ENCODE measurements around the gene GNG8.

GNG8 gene

DNA sequence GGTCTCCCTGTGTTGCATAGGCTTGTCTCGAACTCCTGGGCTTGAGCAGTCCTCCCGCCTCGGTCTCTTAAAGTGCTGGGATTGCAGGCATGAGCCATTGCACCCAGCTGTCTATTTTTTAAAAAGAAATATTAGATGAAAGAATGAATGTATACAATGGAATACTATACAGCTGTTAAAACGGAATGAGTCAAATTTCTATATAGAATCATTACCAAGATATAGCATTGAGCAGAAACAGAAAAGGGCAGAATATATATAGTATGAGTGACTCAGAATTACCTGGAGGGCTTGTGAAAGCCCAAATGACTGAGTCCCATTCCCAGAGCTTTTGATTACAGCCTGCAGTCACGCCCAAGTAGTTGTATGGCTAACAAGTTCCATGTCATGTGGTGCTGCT is 20.5 kb upstream of the GNG8 start:
- no peak overlapping the region for H3K9ac ChIP-seq
- no peak overlapping the region for H3K27ac ChIP-seq
- H2AFZ ChIP-seq (ENCODE audit: low read depth) = no peak overlapping the region
- H3K4me1 ChIP-seq (ENCODE audit: low read depth, poor library complexity, severe bottlenecking) = peaks cover 21% of the 10 kb centered on the region
- no peak overlapping the region for H3K4me2 ChIP-seq
- peaks cover 85% of the 10 kb centered on the region for H3K27me3 ChIP-seq (ENCODE audit: insufficient read depth, low read depth)
- H3K36me3 ChIP-seq (ENCODE audit: insufficient read depth) = no peaks in the 10 kb centered on the region
- no peaks in the 10 kb centered on the region for H3K79me2 ChIP-seq (ENCODE audit: insufficient read depth, low read depth)
- H3K4me3 ChIP-seq (IDR thresholded peaks at IDR 0.05; ENCODE audit: insufficient read depth, low read depth, low read length) = no peak overlapping the region
- TF ChIP-seq, protein P1, sequence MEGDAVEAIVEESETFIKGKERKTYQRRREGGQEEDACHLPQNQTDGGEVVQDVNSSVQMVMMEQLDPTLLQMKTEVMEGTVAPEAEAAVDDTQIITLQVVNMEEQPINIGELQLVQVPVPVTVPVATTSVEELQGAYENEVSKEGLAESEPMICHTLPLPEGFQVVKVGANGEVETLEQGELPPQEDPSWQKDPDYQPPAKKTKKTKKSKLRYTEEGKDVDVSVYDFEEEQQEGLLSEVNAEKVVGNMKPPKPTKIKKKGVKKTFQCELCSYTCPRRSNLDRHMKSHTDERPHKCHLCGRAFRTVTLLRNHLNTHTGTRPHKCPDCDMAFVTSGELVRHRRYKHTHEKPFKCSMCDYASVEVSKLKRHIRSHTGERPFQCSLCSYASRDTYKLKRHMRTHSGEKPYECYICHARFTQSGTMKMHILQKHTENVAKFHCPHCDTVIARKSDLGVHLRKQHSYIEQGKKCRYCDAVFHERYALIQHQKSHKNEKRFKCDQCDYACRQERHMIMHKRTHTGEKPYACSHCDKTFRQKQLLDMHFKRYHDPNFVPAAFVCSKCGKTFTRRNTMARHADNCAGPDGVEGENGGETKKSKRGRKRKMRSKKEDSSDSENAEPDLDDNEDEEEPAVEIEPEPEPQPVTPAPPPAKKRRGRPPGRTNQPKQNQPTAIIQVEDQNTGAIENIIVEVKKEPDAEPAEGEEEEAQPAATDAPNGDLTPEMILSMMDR (conservative IDR thresholded peaks at IDR 0.05; ENCODE audit: low read depth, low read length) = no peak
- no peaks in the 10 kb centered on the region for H4K20me1 ChIP-seq (ENCODE audit: insufficient read depth)

DNA sequence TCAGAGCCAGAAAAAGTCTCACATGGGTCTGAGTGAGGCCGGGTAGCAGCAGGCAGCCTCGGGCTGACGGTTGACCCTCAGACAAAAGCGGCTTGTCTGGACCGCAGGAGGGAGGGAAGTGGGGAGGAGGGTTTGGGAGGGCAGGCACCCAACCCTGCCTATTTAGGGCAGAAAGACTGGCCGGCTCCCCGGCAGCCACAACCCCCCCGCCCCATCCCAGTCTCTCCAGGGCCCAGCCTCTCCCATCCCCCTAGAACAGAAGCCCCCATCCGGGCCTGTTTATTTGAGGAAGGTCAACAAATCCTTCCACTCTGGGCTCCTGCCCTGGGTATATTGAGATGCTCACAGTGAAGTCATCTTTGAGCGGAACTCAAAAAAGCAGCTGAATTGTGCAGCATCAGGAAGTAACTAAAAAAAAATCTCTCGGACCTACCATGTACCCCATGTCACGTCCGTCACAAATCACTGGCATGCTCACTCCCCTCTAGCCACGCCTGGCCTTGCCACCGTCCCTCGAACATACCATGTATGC is 18.7 kb upstream of the GNG8 start:
- no peak overlapping the region for H3K4me3 ChIP-seq (IDR thresholded peaks at IDR 0.05; ENCODE audit: insufficient read depth, low read depth, low read length)
- H3K79me2 ChIP-seq (ENCODE audit: insufficient read depth, low read depth) = no peaks in the 10 kb centered on the region
- H3K27me3 ChIP-seq (ENCODE audit: insufficient read depth, low read depth) = peaks cover 78% of the 10 kb centered on the region
- peaks cover 11% of the 10 kb centered on the region for H3K4me1 ChIP-seq (ENCODE audit: low read depth, poor library complexity, severe bottlenecking)
- H4K20me1 ChIP-seq (ENCODE audit: insufficient read depth) = no peaks in the 10 kb centered on the region
- no peak overlapping the region for H3K27ac ChIP-seq
- H2AFZ ChIP-seq (ENCODE audit: low read depth) = no peak overlapping the region
- no peaks in the 10 kb centered on the region for H3K36me3 ChIP-seq (ENCODE audit: insufficient read depth)
- TF ChIP-seq, protein P1 (conservative IDR thresholded peaks at IDR 0.05; ENCODE audit: low read depth, low read length) = no peak
- H3K9ac ChIP-seq = no peak overlapping the region
- H3K4me2 ChIP-seq = no peak overlapping the region

DNA sequence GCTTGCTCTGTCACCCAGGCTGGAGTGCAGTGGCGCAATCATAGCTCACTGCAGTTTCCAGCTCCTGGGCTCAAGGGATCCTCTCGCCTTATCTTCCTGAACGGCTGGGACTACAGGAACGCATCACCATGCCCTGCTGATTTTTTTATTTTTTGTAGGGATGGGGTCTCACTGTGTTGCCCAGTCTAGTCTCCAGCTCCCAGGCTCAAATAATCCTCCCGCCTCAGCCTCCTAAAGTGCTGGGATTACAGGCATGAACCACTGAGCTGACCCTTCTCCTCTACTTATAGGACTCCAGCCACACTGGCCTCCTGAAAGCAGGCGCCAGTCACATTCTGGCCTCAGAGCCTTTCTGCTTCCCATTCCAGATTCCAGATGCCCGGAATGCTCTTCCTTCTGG is 14.4 kb upstream of the GNG8 start:
- no peaks in the 10 kb centered on the region for H3K79me2 ChIP-seq (ENCODE audit: insufficient read depth, low read depth)
- H3K4me2 ChIP-seq = no peak overlapping the region
- no peaks in the 10 kb centered on the region for H3K36me3 ChIP-seq (ENCODE audit: insufficient read depth)
- no peaks in the 10 kb centered on the region for H3K4me1 ChIP-seq (ENCODE audit: low read depth, poor library complexity, severe bottlenecking)
- H2AFZ ChIP-seq (ENCODE audit: low read depth) = no peak overlapping the region
- H3K4me3 ChIP-seq (IDR thresholded peaks at IDR 0.05; ENCODE audit: insufficient read depth, low read depth, low read length) = no peak overlapping the region
- TF ChIP-seq, protein P1 (conservative IDR thresholded peaks at IDR 0.05; ENCODE audit: low read depth, low read length) = no peak
- H3K27ac ChIP-seq = no peak overlapping the region
- H3K27me3 ChIP-seq (ENCODE audit: insufficient read depth, low read depth) = peaks cover 48% of the 10 kb centered on the region
- H3K9ac ChIP-seq = no peak overlapping the region
- H4K20me1 ChIP-seq (ENCODE audit: insufficient read depth) = no peaks in the 10 kb centered on the region

DNA sequence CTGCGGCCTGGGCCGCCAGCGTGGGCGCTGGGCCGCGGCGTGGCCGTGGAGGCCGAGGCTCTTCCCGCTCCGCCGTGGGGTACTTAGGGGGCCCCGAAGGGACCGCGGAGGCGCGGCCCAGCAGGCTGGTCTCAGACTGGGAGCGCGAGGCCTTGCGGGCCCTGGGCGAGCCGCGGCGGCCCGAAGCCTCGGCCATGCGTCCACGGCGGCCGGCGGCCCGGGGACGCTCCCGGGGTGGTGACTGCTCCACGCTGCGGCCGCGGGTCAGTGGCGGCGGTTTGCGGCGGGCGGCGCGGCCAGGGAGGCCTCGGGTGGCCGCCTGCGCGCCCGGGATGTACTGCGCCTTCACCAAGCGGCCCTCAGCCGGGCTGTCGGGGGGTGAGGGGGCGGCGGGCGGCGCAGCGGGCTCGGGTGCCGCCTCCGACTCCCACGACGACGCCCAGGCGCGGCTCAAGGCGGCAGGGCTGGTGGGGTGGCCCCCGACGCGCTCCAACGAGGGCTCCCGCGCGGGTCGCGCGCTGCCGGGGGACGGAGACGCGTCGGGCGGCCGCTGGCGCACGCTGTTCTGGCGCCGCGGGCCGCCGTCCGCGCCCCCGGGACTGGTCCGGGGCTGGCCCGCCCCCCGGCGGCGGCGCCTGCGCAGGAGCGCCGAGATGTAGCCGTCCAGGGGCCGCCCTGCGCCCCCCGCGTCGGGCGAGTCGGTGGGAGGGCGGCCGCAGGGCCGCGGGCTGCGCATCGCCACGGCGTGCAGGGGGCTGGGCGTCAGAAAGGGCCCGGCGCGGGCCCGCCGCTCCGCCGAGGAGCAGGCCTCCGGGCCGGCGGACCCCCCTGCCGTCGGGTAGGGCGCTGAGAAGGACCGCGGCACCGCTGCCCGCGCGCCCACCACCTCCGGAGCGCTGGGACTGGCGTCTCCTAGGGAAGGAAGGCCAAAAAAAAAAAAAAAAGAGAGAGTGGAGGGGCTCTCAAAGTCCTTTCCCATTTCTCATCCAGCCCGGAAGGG is 13.3 kb upstream of the GNG8 start:
- Histone ChIP-seq H3K4me3 (IDR thresholded peaks at IDR 0.05; ENCODE audit: insufficient read depth, low read depth, low read length) (no peak overlapping the region), H3K9ac (no peak overlapping the region), H3K4me2 (no peak overlapping the region), H3K4me1 (ENCODE audit: low read depth, poor library complexity, severe bottlenecking) (no peaks in the 10 kb centered on the region), H3K36me3 (ENCODE audit: insufficient read depth) (no peaks in the 10 kb centered on the region), H3K27ac (no peak overlapping the region), H3K79me2 (ENCODE audit: insufficient read depth, low read depth) (no peaks in the 10 kb centered on the region), H2AFZ (ENCODE audit: low read depth) (no peak overlapping the region), H4K20me1 (ENCODE audit: insufficient read depth) (no peaks in the 10 kb centered on the region), H3K27me3 (ENCODE audit: insufficient read depth, low read depth) (peaks cover 43% of the 10 kb centered on the region)
- TF ChIP-seq, protein P1 (conservative IDR thresholded peaks at IDR 0.05; ENCODE audit: low read depth, low read length) = no peak

All from KMS-11 (cell line).